GM21360 (cell line): ENCODE data around the gene TMPRSS9.
"Not testable (repeated sequence)": the region's sequence is repeated elsewhere in the genome, so short reads cannot be mapped to it uniquely, and the experiment has no call there.

Experiments used
- ATAC-seq: cut with Tn5 transposase; IDR thresholded peaks from one replicate; pipeline ENCODE4 v1.9.1; 2021; ENCODE audit warnings: mild to moderate bottlenecking, moderate library complexity; ENCODE audit not compliant: unreplicated experiment

The TMPRSS9 gene

DNA sequence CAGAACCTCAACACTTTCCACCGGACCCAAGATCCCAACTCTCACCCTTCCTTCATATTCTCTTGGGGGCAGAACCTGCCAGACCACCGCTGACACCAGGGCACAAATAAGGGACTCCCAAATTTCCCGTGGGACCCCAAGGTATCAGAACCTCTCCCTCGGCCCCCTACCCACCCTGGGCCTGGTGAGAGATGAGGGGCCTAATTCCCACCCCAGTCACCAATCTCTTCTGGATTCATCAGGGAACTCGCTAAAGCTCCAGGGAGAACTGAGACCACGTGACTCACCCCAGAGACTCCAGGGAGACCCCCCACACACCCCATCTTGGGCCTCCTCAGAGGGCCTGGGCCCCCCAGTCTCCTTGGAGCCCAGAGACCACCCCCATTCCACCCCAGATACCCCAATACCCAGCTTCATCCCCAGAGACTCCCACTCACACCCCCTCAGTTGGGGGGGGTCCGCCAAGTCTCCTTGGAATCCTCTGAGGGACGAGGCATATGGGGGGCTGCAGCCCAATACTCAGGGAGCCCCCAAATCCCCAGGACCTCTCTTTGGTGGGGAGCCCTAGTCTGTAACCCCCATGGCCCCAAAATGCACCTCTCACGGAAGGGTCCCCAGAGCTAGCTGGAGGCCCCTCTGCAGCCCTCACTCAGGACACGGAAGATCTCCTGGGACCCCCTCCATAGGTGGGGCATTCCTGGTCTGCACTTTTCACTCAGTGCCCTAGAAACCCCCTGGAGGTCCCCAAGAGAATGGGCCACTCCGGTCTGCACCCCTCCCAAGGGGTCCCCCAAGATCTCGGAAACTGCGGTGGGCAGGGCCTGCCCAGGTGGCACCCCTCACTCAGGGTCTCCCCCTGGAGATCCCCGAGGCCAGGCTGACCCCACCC is 95.1 kb downstream of the TMPRSS9 start:
- ATAC-seq = no peak

GRCh38 chr19:2455851-2456570 is 95.9 kb downstream of the TMPRSS9 start:
- peak; percentile 21 for ATAC-seq

DNA sequence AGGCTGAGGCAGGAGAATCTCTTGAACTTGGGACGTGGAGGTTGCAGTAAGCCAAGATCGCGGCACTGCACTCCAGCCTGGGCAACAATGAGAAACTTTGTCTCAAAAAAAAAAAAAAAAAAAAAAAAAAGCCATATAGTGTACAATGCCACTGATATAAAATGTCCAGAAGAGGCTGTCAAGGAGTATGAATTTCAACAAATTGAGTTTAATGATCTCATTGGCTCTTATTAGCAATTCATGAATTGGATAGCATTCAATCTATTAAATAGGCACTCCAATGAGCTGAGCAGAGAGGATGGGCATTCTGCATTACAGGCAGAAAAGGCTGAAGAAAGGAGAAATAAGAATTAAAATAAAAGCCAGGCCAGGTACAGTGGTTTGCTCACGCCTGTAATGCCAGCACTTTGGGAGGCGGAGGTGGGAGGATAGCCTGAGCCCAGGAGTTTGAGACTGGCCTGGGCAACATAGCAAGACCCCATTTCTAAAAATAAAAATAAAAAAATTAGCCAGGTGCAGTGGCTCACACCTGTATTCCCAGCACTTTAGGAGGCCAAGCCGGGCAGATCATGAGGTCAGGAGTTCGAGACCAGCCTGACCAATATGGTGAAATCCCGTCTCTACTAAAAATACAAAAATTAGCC is 97.5 kb downstream of the TMPRSS9 start:
- no peak for ATAC-seq

GRCh38 chr19:2458054-2458453 is 98.0 kb downstream of the TMPRSS9 start:
- no peak for ATAC-seq

GRCh38 chr19:2458776-2459175 is 98.7 kb downstream of the TMPRSS9 start:
- not testable (repeated sequence) for ATAC-seq

DNA sequence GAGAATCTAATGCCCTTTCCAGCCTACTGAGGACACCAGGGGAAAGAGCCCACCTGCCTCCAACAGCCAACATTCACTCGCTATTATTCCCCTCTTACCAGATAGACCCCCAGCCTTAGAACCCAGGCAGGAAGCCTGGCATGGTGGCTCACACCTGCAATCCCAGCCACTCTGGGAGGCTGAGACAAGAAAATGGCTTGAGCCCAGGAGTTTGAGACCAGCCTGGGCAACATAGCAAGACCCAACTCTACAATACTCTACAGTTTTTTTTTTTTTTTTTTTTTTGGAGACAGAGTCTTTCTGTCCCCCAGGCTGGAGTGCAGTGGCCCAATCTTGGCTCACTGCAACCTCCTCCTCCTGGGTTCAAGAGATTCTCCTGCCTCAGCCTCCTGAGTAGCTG is 100.2 kb downstream of the TMPRSS9 start:
- no peak for ATAC-seq

GRCh38 chr19:2461751-2462634 is 101.9 kb downstream of the TMPRSS9 start:
- peak; percentile 54 for ATAC-seq

- ATAC-seq = no peak
These were observed 102.8 kb downstream of the TMPRSS9 start for GRCh38 chr19:2462635-2463421.

DNA sequence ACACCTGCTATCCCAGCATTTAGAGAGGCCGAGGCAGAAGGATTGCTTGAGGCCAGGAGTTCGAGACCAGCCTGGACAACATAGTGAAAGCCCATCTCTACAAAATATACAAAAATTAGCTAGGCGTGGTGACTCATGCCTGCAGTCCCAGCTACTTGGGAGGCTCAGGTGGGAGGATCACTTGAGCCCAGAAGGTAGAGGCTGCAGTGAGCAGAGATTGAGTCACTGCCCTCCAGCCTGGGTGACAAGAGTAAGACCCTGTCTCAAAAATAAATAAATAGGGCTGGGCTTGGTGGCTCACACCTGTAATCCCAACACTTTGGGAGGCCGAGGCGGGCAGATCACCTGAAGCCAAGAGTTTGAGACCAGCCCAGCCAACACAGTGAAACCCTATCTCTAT is 103.6 kb downstream of the TMPRSS9 start:
- not testable (repeated sequence) for ATAC-seq

DNA sequence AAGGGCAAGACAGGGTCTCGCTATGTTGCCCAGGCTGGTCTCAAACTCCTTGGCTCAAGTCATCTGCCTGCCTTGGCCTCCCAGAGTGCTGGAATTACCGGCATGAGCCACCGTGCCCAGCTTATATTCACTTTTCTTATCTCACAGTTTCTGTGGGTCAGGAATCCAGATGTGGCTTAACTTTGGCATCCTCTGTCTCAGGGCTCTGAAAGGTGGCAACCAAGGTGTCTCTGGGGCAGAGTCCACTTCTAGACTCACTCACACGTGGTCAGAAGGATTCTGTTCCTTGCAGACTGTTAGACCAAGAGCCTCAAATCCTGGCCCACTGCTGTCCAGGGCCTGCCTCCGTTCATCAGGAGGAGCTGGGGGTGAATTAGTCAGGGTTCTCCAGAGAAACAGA is 104.3 kb downstream of the TMPRSS9 start:
- ATAC-seq = no peak

GRCh38 chr19:2468596-2468995 is 108.5 kb downstream of the TMPRSS9 start:
- ATAC-seq = no peak

- no peak for ATAC-seq
These were observed 109.2 kb downstream of the TMPRSS9 start for GRCh38 chr19:2469102-2469914.

DNA sequence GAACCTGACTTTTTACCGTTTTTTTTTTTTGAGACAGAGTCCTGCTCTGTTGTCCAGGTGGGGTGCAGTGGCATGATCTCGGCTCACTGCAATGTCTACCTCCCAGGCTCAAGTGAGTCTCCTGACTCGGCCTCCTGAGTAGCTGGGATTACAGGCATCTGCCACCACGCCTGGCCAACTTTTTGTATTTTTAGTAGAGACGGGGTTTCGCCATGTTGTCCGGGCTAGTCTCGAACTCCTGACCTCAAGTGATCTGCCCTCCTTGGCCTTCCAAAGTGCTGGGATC is 109.8 kb downstream of the TMPRSS9 start:
- not testable (repeated sequence) for ATAC-seq

GRCh38 chr19:2474232-2475017 is 114.4 kb downstream of the TMPRSS9 start:
- ATAC-seq = peak; percentile 29

DNA sequence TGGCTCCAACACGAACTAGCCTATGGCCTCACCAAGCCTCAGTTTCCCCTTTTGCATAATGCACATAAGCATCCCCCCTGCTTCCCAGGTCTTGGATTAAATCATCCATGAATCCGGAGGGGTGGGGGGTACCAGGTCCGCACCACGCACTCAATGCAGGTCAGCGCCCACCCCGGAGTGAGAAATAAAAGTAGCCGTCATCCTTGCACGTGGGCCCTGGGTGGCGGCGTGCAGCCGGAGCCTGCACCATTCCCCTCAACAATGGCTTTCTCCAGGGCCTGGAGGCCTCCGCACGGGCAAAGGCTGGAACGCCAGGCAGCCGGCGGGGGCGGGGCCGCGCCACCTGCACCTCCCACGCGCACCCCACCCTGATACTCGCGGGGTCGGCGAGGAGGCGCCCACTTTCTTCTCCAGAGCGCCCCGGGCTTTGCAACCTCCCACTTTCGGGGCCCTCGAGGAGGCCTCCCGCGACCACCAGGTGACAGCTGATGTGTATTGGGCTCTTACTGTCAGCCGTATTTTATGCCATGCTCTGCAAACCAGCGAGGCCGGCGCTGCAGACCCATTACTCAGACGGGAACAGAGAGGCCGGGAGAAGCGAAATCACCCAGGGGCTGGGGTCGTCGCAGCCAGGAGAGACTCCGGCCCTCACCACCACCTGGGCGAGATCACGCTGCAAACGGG is 115.1 kb downstream of the TMPRSS9 start:
- peak; percentile 7 for ATAC-seq
